Loucy (cell line): ENCODE results near the gene BZW2.

ENCODE experiments used
- H2AFZ ChIP-seq: fragments of 200-600 bp; sonication (generic); 2 replicates; pipeline ENCODE4 v1.6.0; 2016; ENCODE audit warnings: antibody characterized with exemption, mild to moderate bottlenecking, low read length, moderate library complexity
- H3F3A ChIP-seq: fragments of 200-600 bp; 2 replicates; pipeline ENCODE4 v1.6.0; 2016; ENCODE audit warnings: antibody characterized with exemption, low read depth, mild to moderate bottlenecking
- H3K27me3 ChIP-seq: fragments of 200-600 bp; sonication (generic); 2 replicates; pipeline ENCODE4 v1.6.1; 2014; ENCODE audit warnings: low read length, mild to moderate bottlenecking; ENCODE audit not compliant: insufficient read depth, poor library complexity, severe bottlenecking
- H3K36me3 ChIP-seq: fragments of 200-600 bp; sonication (generic); 2 replicates; pipeline ENCODE4 v1.6.1; 2016; ENCODE audit warnings: low read length; ENCODE audit not compliant: insufficient read depth
- H3K4me1 ChIP-seq: fragments of 200-600 bp; sonication (generic); 2 replicates; pipeline ENCODE4 v1.5.1; 2014; ENCODE audit warnings: low read length, mild to moderate bottlenecking; ENCODE audit not compliant: insufficient read depth, poor library complexity, severe bottlenecking
- H3K4me2 ChIP-seq: fragments of 200-600 bp; sonication (generic); 2 replicates; pipeline ENCODE4 v1.6.0; 2014; ENCODE audit warnings: antibody characterized with exemption, low read length, low read depth, mild to moderate bottlenecking; ENCODE audit not compliant: poor library complexity, severe bottlenecking
- H3K4me3 ChIP-seq: fragments of 200-600 bp; sonication (generic); 2 replicates; pipeline ENCODE4 v1.5.1; 2014; ENCODE audit warnings: low read length, mild to moderate bottlenecking, mixed read lengths; ENCODE audit not compliant: poor library complexity, severe bottlenecking
- H3K79me2 ChIP-seq: fragments of 200-600 bp; sonication (generic); 2 replicates; pipeline ENCODE4 v1.6.1; 2014; ENCODE audit warnings: low read length; ENCODE audit not compliant: insufficient read depth
- H3K9ac ChIP-seq: fragments of 200-600 bp; sonication (generic); 2 replicates; pipeline ENCODE4 v1.6.0; 2014; ENCODE audit warnings: mild to moderate bottlenecking, low read depth, low read length, moderate library complexity; ENCODE audit not compliant: poor library complexity, severe bottlenecking
- H3K9me2 ChIP-seq: fragments of 200-600 bp; sonication (generic); replicated peaks from 2 replicates; pipeline ENCODE4 v1.6.1; 2016; ENCODE audit warnings: low read depth, low read length, mixed read lengths
- H3K9me3 ChIP-seq: fragments of 200-600 bp; sonication (generic); 2 replicates; pipeline ENCODE4 v1.6.1; 2014; ENCODE audit warnings: mild to moderate bottlenecking, antibody characterized with exemption, low read length, low read depth; ENCODE audit not compliant: insufficient read depth
- H4K20me1 ChIP-seq: fragments of 200-600 bp; sonication (generic); 2 replicates; pipeline ENCODE4 v1.6.0; 2014; ENCODE audit warnings: antibody characterized with exemption, low read length, mild to moderate bottlenecking; ENCODE audit not compliant: insufficient read depth, poor library complexity, severe bottlenecking
- EZH2phosphoT487 ChIP-seq: fragments of 200-600 bp; IDR thresholded peaks from 2 replicates; pipeline ENCODE4 v1.6.1; 2018; ENCODE audit warnings: antibody characterized with exemption, mild to moderate bottlenecking, moderate library complexity, borderline replicate concordance
- TF ChIP-seq, protein P1 (sequence below): fragments of 200-600 bp; sonication (generic); conservative IDR thresholded peaks from 2 replicates; pipeline ENCODE4 v1.5.1; 2014; ENCODE audit warnings: mild to moderate bottlenecking, antibody characterized with exemption, low read length

Gene BZW2

DNA sequence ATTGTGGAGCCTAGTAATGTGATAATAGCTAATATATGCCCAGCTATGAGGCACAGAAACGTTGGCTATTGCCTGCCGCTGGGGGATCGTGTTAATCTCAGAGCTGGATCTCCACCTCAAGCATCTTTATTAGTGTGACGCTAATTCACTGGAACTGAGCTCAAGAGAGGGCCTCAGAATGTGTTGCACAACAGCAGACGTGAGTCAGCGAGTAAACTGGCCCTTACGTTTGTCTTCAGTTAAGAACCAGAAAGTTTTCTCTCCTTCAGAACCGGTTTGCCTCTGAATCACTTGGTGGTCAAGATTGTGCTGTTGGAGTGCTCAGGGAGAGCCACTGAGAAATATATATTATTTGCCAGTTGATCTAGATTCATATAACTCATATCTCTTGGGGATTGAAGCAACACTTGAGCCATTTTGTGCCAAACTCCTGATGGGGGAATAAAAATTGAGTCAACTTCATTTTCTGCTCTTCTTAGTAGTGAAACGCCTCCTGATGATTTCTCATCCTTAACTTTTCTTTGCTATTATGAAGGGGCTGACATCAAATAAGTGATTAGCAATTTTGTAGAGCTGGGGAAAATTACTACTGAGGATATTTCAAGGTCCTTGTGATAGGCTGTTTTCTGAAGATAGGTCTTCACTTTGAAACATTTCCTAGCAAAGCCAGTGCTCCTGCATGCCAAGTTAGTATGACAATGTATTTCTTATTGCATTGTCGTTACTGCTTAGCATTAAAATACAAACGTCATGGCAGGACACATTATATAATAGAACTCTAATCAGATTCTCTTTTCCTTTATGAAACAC, 22.3 kb downstream of the BZW2 start:
- H3K4me1 ChIP-seq = peaks cover 9% of the 10 kb centered on the region
- peaks cover 76% of the 10 kb centered on the region for H3K79me2 ChIP-seq
- H4K20me1 ChIP-seq = peaks cover 29% of the 10 kb centered on the region
- no peak for TF ChIP-seq EZH2phosphoT487
- TF ChIP-seq, protein P1, sequence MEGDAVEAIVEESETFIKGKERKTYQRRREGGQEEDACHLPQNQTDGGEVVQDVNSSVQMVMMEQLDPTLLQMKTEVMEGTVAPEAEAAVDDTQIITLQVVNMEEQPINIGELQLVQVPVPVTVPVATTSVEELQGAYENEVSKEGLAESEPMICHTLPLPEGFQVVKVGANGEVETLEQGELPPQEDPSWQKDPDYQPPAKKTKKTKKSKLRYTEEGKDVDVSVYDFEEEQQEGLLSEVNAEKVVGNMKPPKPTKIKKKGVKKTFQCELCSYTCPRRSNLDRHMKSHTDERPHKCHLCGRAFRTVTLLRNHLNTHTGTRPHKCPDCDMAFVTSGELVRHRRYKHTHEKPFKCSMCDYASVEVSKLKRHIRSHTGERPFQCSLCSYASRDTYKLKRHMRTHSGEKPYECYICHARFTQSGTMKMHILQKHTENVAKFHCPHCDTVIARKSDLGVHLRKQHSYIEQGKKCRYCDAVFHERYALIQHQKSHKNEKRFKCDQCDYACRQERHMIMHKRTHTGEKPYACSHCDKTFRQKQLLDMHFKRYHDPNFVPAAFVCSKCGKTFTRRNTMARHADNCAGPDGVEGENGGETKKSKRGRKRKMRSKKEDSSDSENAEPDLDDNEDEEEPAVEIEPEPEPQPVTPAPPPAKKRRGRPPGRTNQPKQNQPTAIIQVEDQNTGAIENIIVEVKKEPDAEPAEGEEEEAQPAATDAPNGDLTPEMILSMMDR = no peak
- no peak overlapping the region for H3K4me2 ChIP-seq
- peaks cover 64% of the 10 kb centered on the region for H3K36me3 ChIP-seq
- H3F3A ChIP-seq = no peaks in the 10 kb centered on the region
- H3K4me3 ChIP-seq = no peak overlapping the region
- H3K9ac ChIP-seq = no peak overlapping the region
- H3K9me3 ChIP-seq = no peaks in the 10 kb centered on the region
- no peaks in the 10 kb centered on the region for H3K9me2 ChIP-seq
- H2AFZ ChIP-seq = no peak overlapping the region
- no peaks in the 10 kb centered on the region for H3K27me3 ChIP-seq

- H3K4me3 ChIP-seq = no peak overlapping the region
These were observed 23.0 kb downstream of the BZW2 start for GRCh38 chr7:16668978-16669377.

DNA sequence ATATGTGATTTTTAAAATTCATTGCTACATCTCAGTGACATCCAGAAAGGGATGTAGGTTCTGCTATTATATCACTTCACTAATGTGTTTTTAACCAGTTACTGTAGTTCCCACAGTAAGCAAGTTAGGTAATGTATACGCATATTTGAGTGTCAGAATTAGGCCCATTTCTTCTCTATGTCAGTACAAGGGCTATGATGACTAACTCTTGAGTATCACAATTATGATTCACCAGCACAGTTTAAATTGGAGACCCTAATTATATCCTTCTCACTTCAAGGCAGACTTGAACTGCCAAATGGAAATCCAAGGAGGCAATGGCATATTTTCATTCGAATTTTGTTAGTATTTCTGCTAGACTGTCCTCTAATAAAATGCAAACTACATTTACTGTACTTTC, 23.6 kb downstream of the BZW2 start:
- Histone ChIP-seq H3K79me2 (peaks cover 66% of the 10 kb centered on the region), H3K4me1 (peaks cover 9% of the 10 kb centered on the region), H4K20me1 (peaks cover 21% of the 10 kb centered on the region), H3K4me3 (no peak overlapping the region), H2AFZ (no peak overlapping the region), H3K27me3 (no peaks in the 10 kb centered on the region), H3K36me3 (peaks cover 65% of the 10 kb centered on the region), H3K9ac (no peak overlapping the region), H3K4me2 (no peak overlapping the region), H3K9me2 (no peaks in the 10 kb centered on the region), H3K9me3 (no peaks in the 10 kb centered on the region), H3F3A (no peaks in the 10 kb centered on the region)
- TF ChIP-seq, protein P1 = no peak
- no peak for TF ChIP-seq EZH2phosphoT487

More at GRCh38 chr7:16668978-16669377, 23.0 kb downstream of the BZW2 start:
- peaks cover 27% of the 10 kb centered on the region for H4K20me1 ChIP-seq
- no peaks in the 10 kb centered on the region for H3K9me3 ChIP-seq
- peaks cover 9% of the 10 kb centered on the region for H3K4me1 ChIP-seq
- H3K27me3 ChIP-seq = no peaks in the 10 kb centered on the region
- peaks cover 64% of the 10 kb centered on the region for H3K36me3 ChIP-seq
- H3K79me2 ChIP-seq = peaks cover 72% of the 10 kb centered on the region
- no peak overlapping the region for H3K4me2 ChIP-seq
- H3K9ac ChIP-seq = no peak overlapping the region
- H2AFZ ChIP-seq = no peak overlapping the region
- TF ChIP-seq EZH2phosphoT487 = no peak
- TF ChIP-seq, protein P1 = no peak
- no peaks in the 10 kb centered on the region for H3F3A ChIP-seq
- no peaks in the 10 kb centered on the region for H3K9me2 ChIP-seq
